PC-3 (cell line): Measurements from ENCODE around the gene ZNF436. TPM values are rescaled to one million over a fixed set of nuclear protein-coding genes. Genes with fewer than 3 reads are reported as not detected.

Experiments
- ATAC-seq: fragments of 200-7000 bp; cut with Tn5 transposase; 2 replicates; pipeline ENCODE4 v1.9.1; 2020; ENCODE audit warnings: mild to moderate bottlenecking, moderate library complexity
- BruUV-seq: library from RNA; stranded (reverse); fragments of 400-500 nt; replicated peaks from 2 replicates; lab custom pipeline; 2021; lab: Mats Ljungman, UMichigan
- CTCF ChIA-PET: fragments of 300-600 bp; sonication (Branson Sonifier 250); formaldehyde crosslinking; loops from one replicate; lab custom pipeline; 2022; ENCODE audit warnings: antibody characterized with exemption; lab: Charles Lee
- POLR2A ChIA-PET: fragments of 300-600 bp; sonication (Branson Sonifier 250); formaldehyde crosslinking; loops from one replicate; lab custom pipeline; 2022; ENCODE audit warnings: antibody characterized with exemption; ENCODE audit not compliant: unreplicated experiment; lab: Charles Lee
- DNase-seq: peaks from one replicate; pipeline ENCODE4 v3.0.0-alpha.2; 2015
- H2AFZ ChIP-seq: fragments of 300-600 bp; sonication (generic); 2 replicates; pipeline ENCODE4 v1.6.0; 2016; ENCODE audit warnings: antibody characterized with exemption, low read length
- H3F3A ChIP-seq: fragments of 300-600 bp; sonication (generic); one replicate; pipeline ENCODE4 v1.6.0; 2017; ENCODE audit warnings: antibody characterized with exemption, low read length, control low read depth, mild to moderate bottlenecking; ENCODE audit not compliant: unreplicated experiment
- H3K27ac ChIP-seq: fragments of 300-600 bp; sonication (generic); 2 replicates; pipeline ENCODE4 v1.5.1; 2016; ENCODE audit warnings: mild to moderate bottlenecking, low read length
- H3K27me3 ChIP-seq: fragments of 300-600 bp; sonication (generic); 2 replicates; pipeline ENCODE4 v1.6.1; 2016; ENCODE audit warnings: low read length, mixed read lengths
- H3K36me3 ChIP-seq: fragments of 300-600 bp; sonication (generic); 2 replicates; pipeline ENCODE4 v1.6.1; 2016; ENCODE audit warnings: low read depth, mixed run types, low read length, mixed read lengths
- H3K4me1 ChIP-seq: fragments of 300-600 bp; sonication (generic); 2 replicates; pipeline ENCODE4 v1.5.1; 2016; ENCODE audit warnings: low read length; ENCODE audit not compliant: insufficient read depth
- H3K4me2 ChIP-seq: fragments of 300-600 bp; sonication (generic); 2 replicates; pipeline ENCODE4 v1.6.0; 2016; ENCODE audit warnings: low read length
- H3K4me3 ChIP-seq: fragments of 300-600 bp; sonication (generic); 2 replicates; pipeline ENCODE4 v1.5.1; 2016; ENCODE audit warnings: mild to moderate bottlenecking, low read length, mixed read lengths
- H3K79me2 ChIP-seq: fragments of 300-600 bp; sonication (generic); 2 replicates; pipeline ENCODE4 v1.6.1; 2017; ENCODE audit warnings: low read length, mixed read lengths
- H3K9ac ChIP-seq: fragments of 300-600 bp; sonication (generic); 2 replicates; pipeline ENCODE4 v1.6.0; 2016; ENCODE audit warnings: mild to moderate bottlenecking, low read length
- H3K9me2 ChIP-seq: fragments of 300-600 bp; sonication (generic); replicated peaks from 2 replicates; pipeline ENCODE4 v1.6.1; 2016; ENCODE audit warnings: mixed run types, low read length, mixed read lengths
- H3K9me3 ChIP-seq: fragments of 300-600 bp; sonication (generic); 2 replicates; pipeline ENCODE4 v1.6.1; 2016; ENCODE audit warnings: low read length, mixed read lengths
- H4K20me1 ChIP-seq: fragments of 300-600 bp; sonication (generic); 2 replicates; pipeline ENCODE4 v1.6.1; 2016; ENCODE audit warnings: low read length, mixed read lengths
- CTCF ChIP-seq: fragments of 300-600 bp; sonication (generic); conservative IDR thresholded peaks from 2 replicates; pipeline ENCODE4 v1.5.1; 2017; ENCODE audit warnings: antibody characterized with exemption, low read depth, mild to moderate bottlenecking, low read length
- EZH2 ChIP-seq: fragments of 300-600 bp; sonication (generic); IDR thresholded peaks from one replicate; pipeline ENCODE4 v1.6.1; 2017; ENCODE audit warnings: antibody characterized with exemption, mild to moderate bottlenecking, low read length; ENCODE audit not compliant: unreplicated experiment
- EZH2phosphoT487 ChIP-seq: fragments of 300-600 bp; sonication (generic); IDR thresholded peaks from 2 replicates; pipeline ENCODE4 v1.6.1; 2018; ENCODE audit warnings: mild to moderate bottlenecking, antibody characterized with exemption, low read length, borderline replicate concordance
- intact Hi-C: fragments of 100-400 bp; cut with micrococcal nuclease; formaldehyde crosslinking; loops from 2 replicates; pipeline ENCODE4 v1.9.0; 2023
- total RNA-seq: library from RNA; depleted of rRNA; stranded (reverse); fragments of >200 nt; gene quantifications from 2 replicates; pipeline ENCODE4 v1.2.3, GENCODE V29; 2014

Gene ZNF436
- total RNA-seq, 1 experiment from 2014 or later: 10.5 TPM

- Histone ChIP-seq H3K27me3 (no peaks in the 10 kb centered on the region), H3K4me3 (no peak overlapping the region), H2AFZ (no peak overlapping the region), H3F3A (no peaks in the 10 kb centered on the region), H3K4me2 (no peak overlapping the region), H3K36me3 (no peaks in the 10 kb centered on the region), H3K27ac (no peak overlapping the region), H3K79me2 (no peaks in the 10 kb centered on the region), H3K4me1 (peaks cover 6% of the 10 kb centered on the region; the same call in 1 of the 2 replicates), H4K20me1 (no peaks in the 10 kb centered on the region), H3K9me2 (no peaks in the 10 kb centered on the region), H3K9me3 (no peaks in the 10 kb centered on the region), H3K9ac (no peak overlapping the region)
- ChIA-PET CTCF (no interaction called here), POLR2A (no interaction called here)
- TF ChIP-seq EZH2phosphoT487 (no peak), EZH2 (no peak), CTCF (no peak)
- ATAC-seq (no peak), DNase-seq (no peak)
- intact Hi-C loops: no loop called here
- no TSS peak for BruUV-seq
Observed at GRCh38 chr1:23389837-23390321, 20.2 kb upstream of the ZNF436 start.

- ATAC-seq: no peak
- no peak overlapping the region for H3K27ac ChIP-seq
- H3K27me3 ChIP-seq: no peaks in the 10 kb centered on the region
- H3K9me3 ChIP-seq: no peaks in the 10 kb centered on the region
- no peak overlapping the region for H3K9ac ChIP-seq
- no peak overlapping the region for H3K4me3 ChIP-seq
- H3K9me2 ChIP-seq: no peaks in the 10 kb centered on the region
- no peak for TF ChIP-seq EZH2phosphoT487
- TF ChIP-seq CTCF: no peak
- TF ChIP-seq EZH2: no peak
- no peak overlapping the region for H3K4me2 ChIP-seq
- ChIA-PET CTCF (interaction anchor here (0.6 kb wide), 2 partner anchors 141 to 424 kb away, joined by 3 read pairs; no protein-coding TSS in a partner anchor), POLR2A (interaction anchor here (0.6 kb wide), 1 partner anchor 65 kb away, joined by 5 read pairs; no protein-coding TSS in a partner anchor)
- BruUV-seq: no TSS peak
- no peaks in the 10 kb centered on the region for H4K20me1 ChIP-seq
- no peaks in the 10 kb centered on the region for H3K79me2 ChIP-seq
- intact Hi-C loops: no loop called here
- H3K36me3 ChIP-seq: no peaks in the 10 kb centered on the region
- H3F3A ChIP-seq: no peaks in the 10 kb centered on the region
- no peak for DNase-seq
- no peak overlapping the region for H2AFZ ChIP-seq
- peaks cover 20% of the 10 kb centered on the region for H3K4me1 ChIP-seq
Observed at GRCh38 chr1:23387494-23387893, 17.9 kb upstream of the ZNF436 start.

GRCh38 chr1:23385119-23385621 is 15.5 kb upstream of the ZNF436 start:
- Histone ChIP-seq H3K36me3 (no peaks in the 10 kb centered on the region), H3K4me2 (no peak overlapping the region), H3K9ac (no peak overlapping the region), H2AFZ (no peak overlapping the region), H3K9me3 (no peaks in the 10 kb centered on the region), H3K9me2 (no peaks in the 10 kb centered on the region), H3K4me1 (peaks cover 20% of the 10 kb centered on the region), H3K27ac (0 out of 2 replicates have a peak overlapping the region, but pooled peaks have one; percentile 6), H4K20me1 (no peaks in the 10 kb centered on the region), H3F3A (no peaks in the 10 kb centered on the region), H3K4me3 (no peak overlapping the region), H3K27me3 (no peaks in the 10 kb centered on the region), H3K79me2 (no peaks in the 10 kb centered on the region)
- no peak for TF ChIP-seq EZH2
- no peak for ATAC-seq
- CTCF ChIA-PET: interaction anchor here (0.5 kb wide), 1 partner anchor 134 kb away, joined by 3 read pairs; no protein-coding TSS in a partner anchor
- BruUV-seq: no TSS peak
- intact Hi-C loops: no loop called here
- POLR2A ChIA-PET: no interaction called here
- no peak for DNase-seq
